HK-2 (cell line): ENCODE measurements around the gene ZBTB43.

ENCODE experiments used
- DNase-seq: peaks from one replicate; pipeline ENCODE4 v3.0.0-alpha.2; 2018; ENCODE audit not compliant: unreplicated experiment

The ZBTB43 gene

GRCh38 chr9:126830827-126831226, 26.0 kb downstream of the ZBTB43 start:
- DNase-seq = no peak

GRCh38 chr9:126832440-126832839, 27.6 kb downstream of the ZBTB43 start:
- DNase-seq = no peak

- DNase-seq = no peak
Observed at GRCh38 chr9:126833020-126833419, 28.2 kb downstream of the ZBTB43 start.

GRCh38 chr9:126833710-126834345, 29.0 kb downstream of the ZBTB43 start:
- DNase-seq = no peak

GRCh38 chr9:126834672-126835071, 29.8 kb downstream of the ZBTB43 start:
- no peak for DNase-seq

- no peak for DNase-seq
Observed at GRCh38 chr9:126836216-126836615, 31.4 kb downstream of the ZBTB43 start.

- DNase-seq = no peak
Observed at GRCh38 chr9:126838055-126838811, 33.4 kb downstream of the ZBTB43 start.

- DNase-seq = no peak
Observed at GRCh38 chr9:126838895-126839294, 34.1 kb downstream of the ZBTB43 start.

GRCh38 chr9:126839301-126839700, 34.5 kb downstream of the ZBTB43 start:
- no peak for DNase-seq

- no peak for DNase-seq
Observed at GRCh38 chr9:126842220-126842842, 37.5 kb downstream of the ZBTB43 start.

GRCh38 chr9:126842977-126843799, 38.3 kb downstream of the ZBTB43 start:
- no peak for DNase-seq

- peak; percentile 47 for DNase-seq
Observed at GRCh38 chr9:126844085-126844484, 39.2 kb downstream of the ZBTB43 start.

GRCh38 chr9:126847051-126847450, 42.2 kb downstream of the ZBTB43 start:
- DNase-seq = no peak

- no peak for DNase-seq
Observed at GRCh38 chr9:126849591-126850225, 44.9 kb downstream of the ZBTB43 start.

- no peak for DNase-seq
Observed at GRCh38 chr9:126851286-126851880, 46.5 kb downstream of the ZBTB43 start.

- no peak for DNase-seq
Observed at GRCh38 chr9:126852086-126852688, 47.3 kb downstream of the ZBTB43 start.

GRCh38 chr9:126853667-126854066, 48.8 kb downstream of the ZBTB43 start:
- DNase-seq = no peak

- no peak for DNase-seq
Observed at GRCh38 chr9:126854734-126855133, 49.9 kb downstream of the ZBTB43 start.

- DNase-seq = no peak
Observed at GRCh38 chr9:126856326-126856877, 51.6 kb downstream of the ZBTB43 start.

GRCh38 chr9:126857261-126857960, 52.6 kb downstream of the ZBTB43 start:
- no peak for DNase-seq
